ENCODE measurements around the gene GALNT2. TPM values are rescaled to one million over a fixed set of nuclear protein-coding genes. Genes with fewer than 3 reads are reported as not detected.

Gene GALNT2
- total RNA-seq, 1 donor = 38.0 TPM

DNA sequence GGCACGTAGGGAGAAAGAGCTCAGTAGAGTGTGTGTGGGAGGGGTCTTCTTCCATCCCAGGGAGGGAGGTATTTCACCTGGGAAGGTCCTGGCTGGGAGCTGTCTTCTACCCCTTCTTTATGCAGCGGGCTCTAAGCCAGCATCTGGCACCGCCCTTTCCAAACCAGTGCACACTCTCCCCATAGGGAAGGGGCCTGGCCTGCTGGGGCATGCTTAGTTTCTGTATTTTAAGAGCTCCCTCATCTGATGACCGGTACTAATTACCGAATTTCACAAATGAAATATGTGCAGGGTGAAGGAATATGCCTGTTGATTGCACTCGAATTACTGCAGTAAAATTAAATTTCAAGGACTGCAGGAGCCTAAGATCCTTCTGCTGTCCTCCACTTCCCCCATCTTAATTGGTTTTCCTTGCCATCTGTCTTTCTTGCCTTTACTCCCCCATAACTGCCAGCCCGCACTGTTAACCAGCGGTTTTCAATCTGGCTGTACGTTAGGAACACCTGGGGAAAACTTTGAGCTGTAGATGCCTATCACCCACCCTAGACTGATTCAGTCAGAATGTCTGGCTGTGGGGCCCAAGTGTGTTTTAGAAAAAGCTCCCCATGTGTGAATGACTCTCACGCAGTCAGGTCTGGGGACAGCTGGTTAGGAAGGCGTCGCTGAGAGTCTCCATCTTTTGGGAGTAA lies 20.1 kb downstream of the GALNT2 start:
- no peak for DNase-seq (ENCODE audit: low read depth in 2 of 3, low spot score in 2 of 3)

DNA sequence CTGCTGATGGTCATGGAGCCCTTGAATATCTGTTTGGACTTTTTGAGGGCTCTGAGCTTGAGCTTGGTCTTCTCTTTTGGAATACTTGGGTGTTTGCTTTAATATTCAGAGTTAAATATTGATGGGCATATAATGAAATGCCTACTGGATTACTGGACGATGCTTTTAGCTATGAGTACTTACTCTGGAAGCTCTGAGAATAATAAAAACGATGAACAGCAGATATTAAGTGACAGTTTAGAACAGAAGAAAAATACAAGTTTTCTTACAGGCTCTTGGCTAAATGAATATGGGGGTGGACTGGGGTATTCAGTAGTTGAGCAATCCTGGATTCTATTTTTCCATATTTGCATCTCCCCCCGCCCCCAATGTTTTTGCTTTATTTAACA lies 20.7 kb downstream of the GALNT2 start:
- no peak for DNase-seq (ENCODE audit: low read depth in 2 of 3, low spot score in 2 of 3)

DNA sequence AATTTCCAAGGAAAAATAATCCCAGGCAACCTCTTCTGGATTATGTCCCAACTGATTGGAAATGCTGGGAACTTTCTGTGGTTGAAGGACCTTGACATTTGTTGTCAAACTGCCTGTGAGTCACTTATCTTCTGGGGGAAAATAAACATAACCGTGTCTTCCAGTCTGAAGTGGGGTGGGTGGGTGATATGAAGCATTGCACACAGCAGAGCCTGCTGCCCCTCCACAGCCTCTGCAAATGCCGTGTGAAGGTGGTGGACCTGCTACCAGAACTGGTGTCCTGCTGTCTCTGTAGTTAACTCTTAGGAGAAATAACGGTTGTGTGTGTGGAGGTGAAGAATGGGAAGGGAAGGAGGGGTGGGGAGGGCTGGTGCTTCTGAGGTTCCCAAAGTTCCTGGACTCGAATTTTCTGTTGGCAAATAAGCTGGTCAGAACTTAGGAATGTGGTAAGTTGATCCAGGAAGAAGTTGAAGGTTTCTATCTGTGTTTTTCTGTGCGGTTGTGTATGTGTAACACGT lies 23.2 kb downstream of the GALNT2 start:
- no peak for DNase-seq (ENCODE audit: low read depth in 2 of 3, low spot score in 2 of 3)

DNA sequence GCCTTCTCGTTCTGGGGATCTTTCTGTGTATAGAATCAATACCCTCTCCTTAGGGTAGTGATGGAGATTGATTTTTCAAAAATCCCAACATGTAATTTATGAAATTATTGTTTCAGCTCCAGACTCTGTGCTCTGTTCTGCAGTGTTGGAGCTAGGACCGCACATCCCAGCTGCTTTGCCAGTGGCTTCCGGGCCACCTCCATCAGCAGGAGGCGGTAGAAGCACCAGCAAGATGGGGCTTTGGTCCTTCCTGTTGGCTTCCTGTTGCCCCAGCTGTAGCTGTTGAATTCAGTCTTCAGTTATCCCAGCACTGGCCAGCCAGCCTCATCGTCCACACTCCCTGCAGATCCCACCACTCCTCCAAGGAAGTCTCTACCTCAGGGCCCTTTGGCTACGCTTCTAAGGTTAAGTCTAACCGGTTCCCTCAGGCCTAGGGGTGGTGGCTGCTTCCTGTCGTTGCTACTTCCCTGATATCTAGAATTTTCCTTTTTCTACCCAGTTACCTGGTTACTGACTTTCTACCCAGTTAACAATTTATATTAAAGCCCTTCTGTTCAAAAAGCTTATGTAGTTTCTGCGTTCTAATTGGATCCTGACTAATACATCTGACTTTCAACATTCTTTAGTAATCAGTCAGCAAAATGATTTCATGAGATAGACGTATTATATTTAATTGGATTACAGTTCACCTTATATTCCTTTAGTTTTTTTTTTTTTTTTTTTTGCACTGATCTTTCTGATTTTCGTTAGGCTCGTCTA lies 24.6 kb downstream of the GALNT2 start:
- no peak for DNase-seq (ENCODE audit: low read depth in 2 of 3, low spot score in 2 of 3)

DNA sequence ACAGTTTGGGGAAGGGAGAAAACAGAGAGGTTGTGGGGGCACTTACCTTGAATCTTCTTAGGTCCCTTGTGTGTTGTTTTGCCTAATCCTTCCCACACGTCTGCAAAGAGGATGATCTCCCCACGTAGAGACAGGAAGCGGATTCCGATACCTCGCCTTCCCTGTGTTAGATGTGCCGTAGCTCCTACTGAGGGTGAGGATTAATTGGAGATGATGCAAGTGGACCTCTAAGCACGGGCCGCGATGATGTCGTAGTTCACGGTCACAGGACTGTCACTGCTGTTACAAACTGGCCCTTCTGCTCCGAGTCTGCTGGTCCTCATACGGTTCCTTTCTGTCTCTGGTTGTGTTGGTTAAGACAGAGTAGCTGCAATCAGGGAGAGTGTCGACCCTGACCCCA lies 27.7 kb downstream of the GALNT2 start:
- no peak for DNase-seq (ENCODE audit: low read depth in 2 of 3, low spot score in 2 of 3)

DNA sequence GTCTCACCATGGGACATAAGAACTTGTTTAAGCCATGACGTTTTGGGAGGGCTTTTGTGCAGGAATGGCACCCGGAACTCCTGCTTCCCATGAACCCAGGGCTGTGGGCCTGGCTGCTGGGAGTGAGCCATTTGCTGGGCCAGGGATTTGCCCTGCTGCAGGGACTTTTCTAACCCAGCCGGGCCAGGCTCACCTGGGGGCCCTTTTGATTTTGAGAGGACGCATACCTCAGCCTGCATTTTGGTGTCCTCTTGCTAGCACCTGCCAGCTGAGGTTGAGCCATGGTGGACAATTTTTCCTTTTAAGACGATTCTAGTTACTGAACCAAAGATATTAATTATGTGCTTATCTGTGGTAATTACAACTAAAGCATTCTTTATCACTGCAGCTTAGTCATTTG lies 28.9 kb downstream of the GALNT2 start:
- no peak for DNase-seq (ENCODE audit: low read depth in 2 of 3, low spot score in 2 of 3)

DNA sequence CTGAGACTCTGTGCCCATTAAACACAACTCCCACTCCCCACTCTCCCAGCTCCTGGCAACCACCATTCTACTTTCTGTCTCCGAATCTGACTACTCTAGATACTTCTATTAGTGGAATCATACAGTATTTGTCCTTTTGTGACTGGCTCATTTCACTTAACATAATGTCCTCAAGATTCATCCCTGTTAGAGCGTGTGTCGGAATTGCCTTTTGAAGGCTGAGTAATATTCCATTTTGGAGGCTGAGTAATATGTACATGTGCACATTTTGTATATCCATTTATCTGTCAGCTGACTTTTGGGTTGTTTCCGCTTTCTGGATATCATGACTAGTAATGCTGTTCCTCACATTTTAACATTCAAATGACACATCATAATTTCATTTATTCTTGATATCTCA lies 30.3 kb downstream of the GALNT2 start:
- no peak for DNase-seq (ENCODE audit: low read depth in 2 of 3, low spot score in 2 of 3)

DNA sequence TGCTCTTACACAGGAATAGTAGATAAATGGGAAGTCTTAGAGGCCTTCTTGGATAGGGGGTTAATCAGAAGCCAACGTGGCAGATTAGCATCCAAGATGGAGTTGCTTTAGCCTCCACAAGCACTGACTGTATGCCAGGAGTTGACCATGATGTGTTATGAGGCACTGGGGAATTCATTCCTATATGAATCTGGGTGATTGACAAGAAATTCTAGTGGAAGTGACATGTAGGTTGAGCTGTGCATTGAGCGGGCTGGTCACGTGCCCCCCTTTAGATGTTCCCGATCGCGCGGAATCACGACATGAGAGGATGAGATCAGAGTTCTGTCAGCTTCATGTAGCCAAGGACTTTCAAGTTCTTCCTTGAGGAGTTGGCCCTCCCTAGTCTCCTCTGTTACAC lies 31.7 kb downstream of the GALNT2 start:
- DNase-seq (ENCODE audit: low read depth in 2 of 3, low spot score in 2 of 3) = no peak

DNA sequence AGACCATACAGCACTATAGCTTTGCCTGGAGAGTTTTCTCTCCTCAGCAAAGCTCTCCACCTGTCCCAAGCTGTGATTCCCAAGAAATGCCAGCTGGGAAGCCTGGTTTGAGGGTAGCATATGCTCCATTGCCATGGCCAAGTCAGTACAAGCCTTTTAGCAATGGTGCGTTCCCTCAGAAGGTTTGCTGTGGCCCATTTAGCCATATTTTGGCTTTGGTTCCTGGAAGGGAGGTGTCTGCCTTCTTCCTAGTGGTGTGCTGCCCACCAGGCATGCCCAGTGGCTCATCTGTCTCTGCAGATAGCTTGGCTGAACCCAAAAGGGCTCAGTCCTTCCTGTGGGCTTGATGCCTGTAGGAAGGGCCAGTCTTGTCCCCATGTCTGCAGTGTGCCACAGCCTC lies 32.4 kb downstream of the GALNT2 start:
- DNase-seq (ENCODE audit: low read depth in 2 of 3, low spot score in 2 of 3) = no peak

DNA sequence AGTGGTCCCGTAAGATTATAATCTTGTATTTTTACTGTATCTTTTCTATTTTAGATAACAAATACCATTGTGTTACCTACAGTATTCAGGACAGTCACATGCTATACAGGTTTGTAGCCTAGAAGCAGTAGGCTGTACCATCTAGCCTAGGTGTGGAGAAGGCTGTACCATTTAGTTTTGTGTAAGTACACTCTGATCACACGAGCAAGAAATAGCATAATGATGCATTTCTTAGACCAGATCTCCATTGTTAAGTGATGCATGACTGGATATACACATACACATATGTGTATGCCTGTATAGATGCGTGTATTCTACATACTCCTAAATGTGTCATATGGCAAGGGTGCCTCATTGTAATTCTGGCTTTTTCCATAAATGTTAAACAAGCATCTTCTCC lies 33.9 kb downstream of the GALNT2 start:
- DNase-seq (ENCODE audit: low read depth in 2 of 3, low spot score in 2 of 3) = no peak

DNA sequence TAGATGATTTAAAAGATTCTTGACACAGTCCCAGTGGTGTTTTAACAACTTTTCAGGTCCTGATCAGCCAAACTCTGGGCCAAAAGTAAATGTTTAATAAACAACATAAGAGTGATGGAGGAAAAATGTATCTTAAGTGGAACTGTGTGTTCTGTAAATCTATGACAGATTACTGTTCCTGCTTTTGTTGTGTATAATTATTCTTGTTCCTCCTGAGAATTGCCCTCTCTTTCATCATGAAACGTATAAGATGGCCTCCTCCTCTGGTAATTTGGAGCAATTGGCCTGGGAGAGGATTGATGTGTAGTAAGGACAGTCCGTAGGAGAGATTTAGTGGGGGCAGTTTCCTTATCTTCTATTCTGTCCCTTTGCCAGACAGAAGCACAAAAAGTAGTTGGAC lies 34.5 kb downstream of the GALNT2 start:
- no peak for DNase-seq (ENCODE audit: low read depth in 2 of 3, low spot score in 2 of 3)

DNA sequence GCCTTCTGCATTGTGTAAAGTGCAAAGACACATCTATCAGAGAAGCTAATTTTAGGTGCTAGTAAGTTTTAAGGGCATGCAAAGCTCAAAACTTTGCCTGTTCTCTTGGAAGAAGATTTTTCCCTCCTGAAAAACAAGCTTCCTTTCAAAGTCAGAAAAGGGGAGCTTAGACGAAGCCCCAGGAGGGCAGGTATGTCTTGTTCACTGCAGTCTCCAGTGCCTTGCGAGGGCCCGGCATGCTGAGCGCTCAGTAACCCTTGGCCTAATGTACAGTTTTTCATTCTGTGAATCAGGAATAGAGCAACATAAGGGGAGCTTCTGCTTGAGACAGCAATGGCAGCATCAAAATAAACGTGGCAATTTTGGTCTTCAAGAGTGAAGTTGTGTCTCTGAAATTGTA lies 35.0 kb downstream of the GALNT2 start:
- no peak for DNase-seq (ENCODE audit: low read depth in 2 of 3, low spot score in 2 of 3)

DNA sequence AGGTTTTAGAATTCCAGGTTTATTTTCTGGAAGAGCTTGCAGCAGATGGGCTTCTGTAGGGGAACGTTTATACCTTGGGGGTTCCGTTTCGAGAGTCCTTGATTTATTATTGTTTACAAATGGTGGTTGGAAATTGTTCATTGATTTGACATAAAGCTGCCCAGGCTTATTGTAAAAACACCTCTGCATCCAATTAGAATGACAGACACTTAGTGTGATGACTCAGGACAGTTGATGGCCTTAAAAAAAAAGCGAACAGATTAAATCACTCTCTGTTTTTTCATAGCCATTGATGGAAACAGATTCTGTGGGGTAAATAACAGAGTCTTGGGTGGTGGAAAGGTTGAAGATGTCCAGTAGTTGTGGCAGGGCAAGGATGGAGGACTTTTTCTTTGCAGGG lies 35.4 kb downstream of the GALNT2 start:
- DNase-seq (ENCODE audit: low read depth in 2 of 3, low spot score in 2 of 3) = no peak

DNA sequence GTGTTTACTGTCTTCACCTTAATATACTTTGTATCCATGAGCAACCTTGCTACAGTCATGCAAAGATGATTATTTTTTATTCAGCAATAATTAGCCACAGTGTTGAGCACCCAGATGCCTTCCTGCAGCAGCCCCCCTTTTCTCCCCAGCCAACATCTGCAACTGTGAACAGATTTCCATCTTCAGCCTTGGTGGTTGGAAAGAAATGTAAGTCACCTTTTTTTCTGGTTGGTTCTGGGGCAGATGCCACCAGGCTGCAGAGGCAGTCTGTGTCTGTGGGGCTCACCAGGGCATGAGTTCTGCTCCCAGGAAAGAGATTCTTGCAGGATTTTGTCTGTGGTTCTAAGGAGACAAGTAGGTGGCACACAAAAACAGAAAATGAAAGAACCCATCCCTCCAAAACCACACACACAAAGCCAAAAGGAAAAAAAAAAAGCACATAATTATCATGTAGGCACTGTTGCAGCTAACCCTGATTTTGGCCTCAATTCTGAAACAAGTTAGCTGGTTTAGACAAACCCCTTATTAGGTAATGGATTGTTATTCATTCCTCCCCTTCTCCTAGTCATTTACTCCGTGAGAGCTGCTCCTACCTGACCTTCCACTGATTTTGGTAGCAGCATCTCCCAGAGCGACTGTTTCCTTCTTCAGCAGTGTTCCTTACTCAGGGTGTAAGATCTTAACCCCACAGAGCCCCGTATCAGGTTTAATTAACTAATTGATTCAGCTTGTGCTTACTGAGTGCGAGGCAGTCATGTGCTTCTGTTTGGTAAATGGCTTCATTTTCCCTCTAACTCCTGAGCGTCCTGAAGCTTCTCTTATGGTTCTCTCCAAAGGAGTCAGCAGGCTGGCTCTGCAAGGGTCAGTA lies 36.5 kb downstream of the GALNT2 start:
- DNase-seq (ENCODE audit: low read depth in 2 of 3, low spot score in 2 of 3) = peak in 1 of 3 donors; percentile 41

DNA sequence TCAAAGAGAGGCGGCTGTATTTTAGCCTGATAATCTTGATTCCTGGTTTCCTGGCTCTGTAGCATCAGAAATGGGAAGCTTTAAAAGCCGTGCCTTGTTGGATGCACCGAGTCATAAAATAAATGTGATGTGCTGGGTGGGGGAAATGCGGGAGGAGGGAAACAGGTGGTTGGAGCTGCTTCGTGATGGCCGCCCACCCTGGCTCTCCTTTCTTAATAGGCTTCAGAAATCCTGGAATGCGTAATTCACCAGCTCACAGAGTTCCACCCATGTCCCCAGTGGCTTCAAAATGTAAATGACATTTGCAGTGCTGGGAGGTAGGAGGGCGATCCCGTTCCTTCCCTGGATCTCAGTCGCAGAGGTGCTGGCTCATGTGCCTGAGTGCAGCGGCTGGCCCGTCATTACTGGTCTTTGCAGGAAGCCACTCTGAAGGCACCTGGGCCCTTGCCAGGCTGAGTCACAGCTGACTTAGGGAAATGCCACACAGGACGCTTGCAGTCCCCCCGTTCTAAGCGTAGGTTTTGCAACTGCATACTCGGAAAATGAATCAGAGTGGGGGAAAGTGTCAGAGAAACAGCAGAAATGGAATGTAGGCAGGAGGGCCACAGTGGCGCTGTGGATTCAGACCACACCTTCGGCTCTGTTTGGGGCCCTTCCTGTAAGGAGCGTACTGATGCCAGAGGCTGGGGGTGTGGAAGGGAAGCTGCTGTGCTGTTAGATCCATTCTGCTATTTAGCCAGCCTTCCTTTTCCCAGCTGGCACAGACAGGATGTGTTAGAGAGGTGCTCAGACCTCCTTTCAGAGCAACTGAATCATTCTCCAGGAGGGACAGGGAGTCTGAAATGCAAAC lies 37.6 kb downstream of the GALNT2 start:
- peak in 2 of 3 donors; percentile 92 to 93 for DNase-seq (ENCODE audit: low read depth in 2 of 3, low spot score in 2 of 3)

DNA sequence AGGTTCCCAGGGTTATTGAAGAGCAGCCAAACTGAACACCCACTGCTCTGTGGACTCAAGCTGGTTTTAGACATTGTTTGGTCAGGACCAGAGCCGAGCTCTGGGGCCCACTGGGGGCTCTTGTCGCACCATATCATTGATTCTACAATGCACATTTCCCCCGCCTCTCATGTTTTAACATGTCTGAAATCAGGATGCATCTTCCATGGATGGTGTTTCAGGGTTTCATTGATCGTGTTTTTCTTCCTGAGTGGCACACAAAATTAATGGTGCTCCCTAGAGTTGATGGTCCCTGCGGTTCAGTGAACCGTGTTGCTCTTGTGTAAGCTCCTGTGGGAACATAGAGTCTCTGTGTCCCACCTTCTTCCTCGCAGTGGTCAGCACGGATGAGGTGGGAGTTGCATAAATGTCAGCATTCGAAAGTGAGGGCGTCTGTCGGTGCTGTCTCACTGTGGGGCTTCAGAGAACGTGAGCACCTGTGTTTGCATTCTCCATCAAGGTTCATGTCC lies 38.3 kb downstream of the GALNT2 start:
- DNase-seq (ENCODE audit: low read depth in 2 of 3, low spot score in 2 of 3) = no peak

DNA sequence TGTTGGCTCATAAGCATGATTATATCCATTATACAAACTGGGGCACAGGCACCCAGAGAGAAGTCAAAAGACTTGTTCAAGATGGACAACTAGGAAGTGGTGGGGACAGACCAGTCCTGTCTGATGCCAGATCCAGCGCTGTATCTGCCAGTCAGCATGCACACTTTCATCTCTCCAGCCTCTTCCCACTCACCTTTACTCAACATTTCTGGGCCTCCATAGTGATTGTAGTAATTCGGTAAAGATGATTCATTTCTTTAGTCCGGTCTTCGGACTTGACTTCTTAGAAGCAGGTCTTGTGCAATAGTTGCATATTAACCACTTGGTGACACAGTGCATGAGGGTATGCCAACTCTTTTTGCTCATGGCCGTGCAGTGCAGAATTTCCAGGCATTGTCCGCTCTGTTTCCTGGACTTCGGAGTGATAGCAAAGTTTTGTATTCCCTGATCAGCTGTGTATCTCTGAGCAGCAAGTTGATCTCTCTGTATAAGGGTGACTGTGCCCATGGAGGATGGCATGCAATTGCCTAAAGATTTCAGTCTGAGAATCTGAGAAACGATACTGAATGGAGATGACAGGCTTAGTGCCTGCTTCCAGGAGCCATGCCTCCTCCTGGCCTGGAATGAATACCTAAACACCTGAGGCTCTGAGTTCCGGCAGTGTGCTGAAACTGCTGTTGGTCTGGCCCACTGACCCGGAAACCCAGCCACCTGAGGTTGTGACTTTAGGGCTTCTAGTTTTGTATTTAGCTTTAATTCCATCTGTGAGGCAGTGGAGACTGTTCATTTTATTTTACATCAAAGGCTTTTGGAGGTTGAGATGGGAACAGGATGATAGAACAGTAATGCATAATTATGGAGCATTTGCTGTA lies 39.0 kb downstream of the GALNT2 start:
- DNase-seq (ENCODE audit: low read depth in 2 of 3, low spot score in 2 of 3) = no peak

DNA sequence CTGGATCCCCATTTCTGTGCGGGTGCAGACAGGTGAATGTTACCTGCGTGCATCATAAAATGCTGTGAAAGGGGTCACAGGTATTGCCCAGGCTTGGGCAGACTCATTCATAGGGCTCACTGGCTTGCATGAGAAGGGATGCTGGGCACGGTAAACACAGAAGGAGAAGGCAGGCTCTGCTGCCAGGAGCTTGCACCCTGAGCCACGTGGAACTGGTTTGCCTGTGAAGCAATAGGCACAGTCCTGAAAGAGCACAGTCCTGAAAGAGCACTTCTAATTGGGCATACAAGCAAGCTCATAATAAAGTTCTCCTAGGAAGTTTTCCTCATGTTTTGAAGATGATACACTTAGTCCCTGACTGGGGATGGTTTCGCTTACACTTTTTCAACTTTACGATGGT lies 40.9 kb downstream of the GALNT2 start:
- DNase-seq (ENCODE audit: low read depth in 2 of 3, low spot score in 2 of 3) = no peak

DNA sequence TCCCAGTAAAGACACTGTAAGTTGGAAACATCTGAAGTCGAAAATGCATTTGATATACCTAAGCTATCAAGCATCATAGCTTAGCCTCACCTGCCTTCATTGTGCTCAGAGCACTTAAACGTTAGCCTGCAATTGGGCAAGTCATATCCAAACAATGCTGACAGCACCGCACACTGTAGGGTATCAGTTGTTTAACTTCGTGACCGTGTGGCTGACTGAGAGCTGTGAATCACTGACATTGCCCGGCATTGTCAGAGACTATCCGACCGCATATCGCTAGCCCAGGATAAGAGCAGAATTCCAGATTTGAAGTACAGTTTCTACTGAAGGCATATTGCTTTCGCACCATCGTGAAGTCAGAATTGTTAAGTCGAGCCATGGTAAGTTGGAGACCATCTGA lies 41.5 kb downstream of the GALNT2 start:
- no peak for DNase-seq (ENCODE audit: low read depth in 2 of 3, low spot score in 2 of 3)
